Measurements from ENCODE around the gene LMX1B.

The LMX1B gene

DNA sequence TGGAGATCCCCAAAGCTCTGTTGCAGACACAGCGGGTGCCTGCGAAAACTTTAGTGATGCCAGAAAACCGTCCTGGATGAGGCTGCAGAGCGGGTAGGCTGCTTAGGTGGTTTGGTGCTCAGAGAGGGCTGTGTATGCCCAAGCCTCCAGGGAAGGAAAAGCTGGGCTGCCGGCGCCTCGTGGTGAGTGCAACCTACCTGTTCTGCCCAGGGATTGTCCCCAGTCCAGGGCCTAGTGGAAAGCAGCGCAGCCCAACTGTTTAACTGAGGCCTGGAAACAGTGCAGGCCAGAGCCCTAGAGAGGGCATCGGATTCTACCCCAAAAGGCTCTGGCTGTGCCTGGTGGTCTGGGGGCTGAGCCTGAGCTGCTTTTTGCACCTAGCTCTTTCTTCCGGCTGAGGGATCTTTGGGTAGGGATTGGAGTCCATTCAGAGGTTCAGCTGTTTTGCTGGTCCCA, 2.8 kb downstream of the LMX1B start:
- no peak overlapping the region for H3K27ac ChIP-seq (ENCODE audit: low read depth, low read length)
- WGBS (ENCODE audit: extremely low coverage, insufficient coverage, insufficient read length), result no CpG with 5 or more reads among the region's 10 CpGs
- no peak overlapping the region for H3K23ac ChIP-seq (ENCODE audit: low read length)
- H3K18ac ChIP-seq (ENCODE audit: low read length), result no peak overlapping the region
- peaks cover 95% of the 10 kb centered on the region for H3K27me3 ChIP-seq (ENCODE audit: insufficient read depth, low read length)
- no peak overlapping the region for H4K91ac ChIP-seq (ENCODE audit: low read depth, low read length)
- no peak overlapping the region for H2AK5ac ChIP-seq (ENCODE audit: low read length)
- no peak overlapping the region for H3K14ac ChIP-seq (ENCODE audit: low read length)
- peaks cover 8% of the 10 kb centered on the region for H3K9me3 ChIP-seq (ENCODE audit: insufficient read depth, low read depth, low read length)
- no peak overlapping the region for H3K4ac ChIP-seq (ENCODE audit: low read depth, low read length)
- H4K8ac ChIP-seq (ENCODE audit: low read depth, low read length), result no peak overlapping the region
- no peak overlapping the region for H3K4me3 ChIP-seq (ENCODE audit: low read depth, low read length)
- H2BK5ac ChIP-seq (ENCODE audit: low read depth, low read length, poor library complexity), result no peak overlapping the region
- H3K79me1 ChIP-seq (ENCODE audit: low read length), result no peaks in the 10 kb centered on the region
- H3K4me2 ChIP-seq (ENCODE audit: low read length), result no peak overlapping the region
- no peak overlapping the region for H2BK12ac ChIP-seq (ENCODE audit: low read length)
- H3K36me3 ChIP-seq (ENCODE audit: control insufficient read depth in 1 of 2, insufficient read depth in 2 of 2, low read length in 2 of 2), result no peaks in the 10 kb centered on the region
- H2AFZ ChIP-seq (ENCODE audit: insufficient read depth, low read length, poor library complexity), result no peak overlapping the region
- no peak overlapping the region for H2BK120ac ChIP-seq (ENCODE audit: insufficient read depth, low read length, poor library complexity)
- H4K12ac ChIP-seq (ENCODE audit: low read depth, low read length), result no peak overlapping the region
- H3K4me1 ChIP-seq (ENCODE audit: control insufficient read depth in 1 of 2, insufficient read depth in 2 of 2, low read length in 2 of 2), result peaks cover 4 to 8% of the 10 kb centered on the region in 2 experiments
- DNase-seq, result no peak
- peak overlapping the region; percentile 13 for H3K9ac ChIP-seq (ENCODE audit: low read length)
- H3K79me2 ChIP-seq (ENCODE audit: control insufficient read depth, insufficient read depth, low read length, poor library complexity), result no peaks in the 10 kb centered on the region

DNA sequence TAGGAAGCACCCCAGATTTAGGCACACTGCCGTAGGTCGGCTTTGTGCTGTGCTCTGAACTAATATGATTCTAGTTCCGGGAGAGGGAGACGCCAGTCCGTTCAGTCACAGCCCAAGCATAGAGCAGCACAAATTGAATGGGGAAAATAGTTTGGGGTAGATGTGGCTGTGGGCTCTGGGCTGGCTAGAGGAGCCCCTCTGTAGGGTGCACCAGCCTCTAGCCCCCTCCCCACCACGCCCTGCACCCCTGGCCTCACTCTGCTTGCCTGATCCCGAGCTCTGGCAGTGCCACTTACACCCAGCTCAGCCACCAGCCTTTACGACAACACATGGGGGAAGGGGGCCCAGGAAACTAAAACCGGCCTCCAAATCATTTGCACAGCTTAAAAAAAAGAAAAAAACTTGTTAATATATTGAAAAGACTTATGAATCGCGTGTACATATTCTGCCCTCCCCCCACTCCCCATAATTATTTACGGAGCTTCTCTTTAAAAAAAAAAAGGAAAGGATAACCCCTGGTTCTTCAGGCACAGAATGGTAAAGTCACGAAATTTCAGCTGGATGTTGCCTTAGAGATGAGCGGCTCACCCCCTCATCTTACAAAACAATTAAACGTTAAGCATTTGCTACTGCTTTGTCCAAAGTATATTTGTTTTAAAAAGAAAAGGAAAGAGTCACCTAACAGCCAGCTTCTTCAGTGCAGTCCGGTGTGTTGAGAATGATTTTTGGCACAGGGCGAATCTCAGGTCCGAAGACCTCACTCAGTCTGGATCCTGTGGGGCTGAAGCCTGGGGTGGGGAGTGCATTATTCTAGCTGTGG, 3.5 kb downstream of the LMX1B start:
- no CpG with 5 or more reads among the region's 18 CpGs for WGBS (ENCODE audit: extremely low coverage, insufficient coverage, insufficient read length)
- no peak overlapping the region for H2BK5ac ChIP-seq (ENCODE audit: low read depth, low read length, poor library complexity)
- no peak overlapping the region for H3K4ac ChIP-seq (ENCODE audit: low read depth, low read length)
- no peak overlapping the region for H3K14ac ChIP-seq (ENCODE audit: low read length)
- no peak overlapping the region for H2AFZ ChIP-seq (ENCODE audit: insufficient read depth, low read length, poor library complexity)
- H3K4me3 ChIP-seq (ENCODE audit: low read depth, low read length), result no peak overlapping the region
- no peak overlapping the region for H3K18ac ChIP-seq (ENCODE audit: low read length)
- H2BK120ac ChIP-seq (ENCODE audit: insufficient read depth, low read length, poor library complexity), result no peak overlapping the region
- H3K79me2 ChIP-seq (ENCODE audit: control insufficient read depth, insufficient read depth, low read length, poor library complexity), result no peaks in the 10 kb centered on the region
- no peak overlapping the region for H2BK12ac ChIP-seq (ENCODE audit: low read length)
- no peak overlapping the region for H4K12ac ChIP-seq (ENCODE audit: low read depth, low read length)
- H3K79me1 ChIP-seq (ENCODE audit: low read length), result no peaks in the 10 kb centered on the region
- H3K27me3 ChIP-seq (ENCODE audit: insufficient read depth, low read length), result peaks cover 96% of the 10 kb centered on the region
- peak overlapping the region; percentile 13 for H3K9ac ChIP-seq (ENCODE audit: low read length)
- H4K91ac ChIP-seq (ENCODE audit: low read depth, low read length), result no peak overlapping the region
- H3K36me3 ChIP-seq (ENCODE audit: control insufficient read depth in 1 of 2, insufficient read depth in 2 of 2, low read length in 2 of 2), result no peaks in the 10 kb centered on the region
- H3K23ac ChIP-seq (ENCODE audit: low read length), result no peak overlapping the region
- H2AK5ac ChIP-seq (ENCODE audit: low read length), result no peak overlapping the region
- DNase-seq, result no peak
- peaks cover 6% of the 10 kb centered on the region for H3K9me3 ChIP-seq (ENCODE audit: insufficient read depth, low read depth, low read length)
- peaks cover 4 to 8% of the 10 kb centered on the region in 2 experiments for H3K4me1 ChIP-seq (ENCODE audit: control insufficient read depth in 1 of 2, insufficient read depth in 2 of 2, low read length in 2 of 2)
- H4K8ac ChIP-seq (ENCODE audit: low read depth, low read length), result no peak overlapping the region
- H3K27ac ChIP-seq (ENCODE audit: low read depth, low read length), result no peak overlapping the region
- H3K4me2 ChIP-seq (ENCODE audit: low read length), result no peak overlapping the region

DNA sequence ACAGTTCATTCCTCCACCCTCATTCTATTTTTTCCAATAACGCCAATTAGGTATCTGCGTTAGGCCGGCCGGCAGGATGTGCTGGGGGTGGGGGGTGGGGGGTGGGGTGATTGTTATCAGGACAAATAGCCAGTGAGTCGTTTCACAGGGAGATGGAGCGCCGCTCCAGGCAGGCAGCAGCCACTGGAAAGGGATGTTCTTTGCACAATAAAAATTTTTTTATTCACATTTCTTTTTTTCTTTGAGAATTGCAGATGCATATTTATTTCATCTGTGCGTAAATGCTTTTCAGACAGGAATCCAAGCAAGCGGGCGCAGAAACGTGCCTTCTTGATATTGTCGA, 4.1 kb downstream of the LMX1B start:
- no peak overlapping the region for H2BK5ac ChIP-seq (ENCODE audit: low read depth, low read length, poor library complexity)
- no peak overlapping the region for H4K91ac ChIP-seq (ENCODE audit: low read depth, low read length)
- H3K18ac ChIP-seq (ENCODE audit: low read length), result no peak overlapping the region
- H3K23ac ChIP-seq (ENCODE audit: low read length), result no peak overlapping the region
- no CpG with 5 or more reads among the region's 12 CpGs for WGBS (ENCODE audit: extremely low coverage, insufficient coverage, insufficient read length)
- no peak overlapping the region for H3K9ac ChIP-seq (ENCODE audit: low read length)
- H3K27me3 ChIP-seq (ENCODE audit: insufficient read depth, low read length), result peaks cover 96% of the 10 kb centered on the region
- no peak overlapping the region for H4K12ac ChIP-seq (ENCODE audit: low read depth, low read length)
- no peak overlapping the region for H2AK5ac ChIP-seq (ENCODE audit: low read length)
- no peak overlapping the region for H2AFZ ChIP-seq (ENCODE audit: insufficient read depth, low read length, poor library complexity)
- H3K4me3 ChIP-seq (ENCODE audit: low read depth, low read length), result no peak overlapping the region
- peaks cover 4 to 8% of the 10 kb centered on the region in 2 experiments for H3K4me1 ChIP-seq (ENCODE audit: control insufficient read depth in 1 of 2, insufficient read depth in 2 of 2, low read length in 2 of 2)
- H3K4me2 ChIP-seq (ENCODE audit: low read length), result no peak overlapping the region
- H3K14ac ChIP-seq (ENCODE audit: low read length), result no peak overlapping the region
- no peak overlapping the region for H2BK12ac ChIP-seq (ENCODE audit: low read length)
- no peaks in the 10 kb centered on the region for H3K79me1 ChIP-seq (ENCODE audit: low read length)
- no peak overlapping the region for H2BK120ac ChIP-seq (ENCODE audit: insufficient read depth, low read length, poor library complexity)
- H3K27ac ChIP-seq (ENCODE audit: low read depth, low read length), result no peak overlapping the region
- H3K9me3 ChIP-seq (ENCODE audit: insufficient read depth, low read depth, low read length), result peaks cover 6% of the 10 kb centered on the region
- H3K79me2 ChIP-seq (ENCODE audit: control insufficient read depth, insufficient read depth, low read length, poor library complexity), result no peaks in the 10 kb centered on the region
- H3K36me3 ChIP-seq (ENCODE audit: control insufficient read depth in 1 of 2, insufficient read depth in 2 of 2, low read length in 2 of 2), result no peaks in the 10 kb centered on the region
- no peak overlapping the region for H3K4ac ChIP-seq (ENCODE audit: low read depth, low read length)
- no peak overlapping the region for H4K8ac ChIP-seq (ENCODE audit: low read depth, low read length)
- no peak for DNase-seq

DNA sequence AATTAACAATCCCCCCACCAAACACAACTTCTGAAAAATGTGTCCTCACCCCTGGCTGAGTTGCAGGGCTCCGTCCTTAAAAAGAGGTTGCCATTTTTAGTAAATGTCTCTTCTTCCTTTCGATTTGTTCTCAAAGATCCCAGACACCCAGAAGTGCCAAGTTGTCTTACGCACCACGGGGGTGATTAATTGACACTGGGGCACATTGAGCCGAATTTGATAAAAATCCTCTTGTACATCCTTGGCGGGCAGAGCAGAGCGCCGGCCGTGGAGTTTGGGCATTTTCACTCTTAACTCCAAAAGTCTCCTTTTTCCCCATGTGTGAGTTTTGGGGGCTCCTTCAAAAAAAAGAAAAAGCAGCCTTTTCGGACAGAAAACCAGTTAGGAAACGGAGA, 4.5 kb downstream of the LMX1B start:
- H4K91ac ChIP-seq (ENCODE audit: low read depth, low read length), result no peak overlapping the region
- H3K4me2 ChIP-seq (ENCODE audit: low read length), result peak overlapping the region; percentile 40
- no peak overlapping the region for H2AFZ ChIP-seq (ENCODE audit: insufficient read depth, low read length, poor library complexity)
- H3K27ac ChIP-seq (ENCODE audit: low read depth, low read length), result no peak overlapping the region
- H2AK5ac ChIP-seq (ENCODE audit: low read length), result no peak overlapping the region
- peaks cover 6% of the 10 kb centered on the region for H3K9me3 ChIP-seq (ENCODE audit: insufficient read depth, low read depth, low read length)
- peaks cover 96% of the 10 kb centered on the region for H3K27me3 ChIP-seq (ENCODE audit: insufficient read depth, low read length)
- H3K4me3 ChIP-seq (ENCODE audit: low read depth, low read length), result no peak overlapping the region
- WGBS (ENCODE audit: extremely low coverage, insufficient coverage, insufficient read length), result no CpG with 5 or more reads among the region's 11 CpGs
- no peak overlapping the region for H2BK12ac ChIP-seq (ENCODE audit: low read length)
- no peak overlapping the region for H3K18ac ChIP-seq (ENCODE audit: low read length)
- no peak overlapping the region for H3K23ac ChIP-seq (ENCODE audit: low read length)
- H2BK120ac ChIP-seq (ENCODE audit: insufficient read depth, low read length, poor library complexity), result no peak overlapping the region
- no peak overlapping the region for H3K9ac ChIP-seq (ENCODE audit: low read length)
- H3K14ac ChIP-seq (ENCODE audit: low read length), result no peak overlapping the region
- H3K4me1 ChIP-seq (ENCODE audit: control insufficient read depth in 1 of 2, insufficient read depth in 2 of 2, low read length in 2 of 2), result peaks cover 4 to 7% of the 10 kb centered on the region in 2 experiments
- H4K12ac ChIP-seq (ENCODE audit: low read depth, low read length), result no peak overlapping the region
- H4K8ac ChIP-seq (ENCODE audit: low read depth, low read length), result no peak overlapping the region
- no peaks in the 10 kb centered on the region for H3K79me1 ChIP-seq (ENCODE audit: low read length)
- no peak overlapping the region for H2BK5ac ChIP-seq (ENCODE audit: low read depth, low read length, poor library complexity)
- no peak overlapping the region for H3K4ac ChIP-seq (ENCODE audit: low read depth, low read length)
- no peaks in the 10 kb centered on the region for H3K79me2 ChIP-seq (ENCODE audit: control insufficient read depth, insufficient read depth, low read length, poor library complexity)
- DNase-seq, result no peak
- no peaks in the 10 kb centered on the region for H3K36me3 ChIP-seq (ENCODE audit: control insufficient read depth in 1 of 2, insufficient read depth in 2 of 2, low read length in 2 of 2)

All from trophoblast cell (in vitro differentiated cells and primary cell).